ENCODE results near the gene HOXD13. TPM values are rescaled to one million over a fixed set of nuclear protein-coding genes. Genes with fewer than 3 reads are reported as not detected.

Gene HOXD13
- total RNA-seq, 1 donor from 2014 or later = not detected

GRCh38 chr2:176082824-176083751 lies 9.4 kb upstream of the HOXD13 start:
- Histone ChIP-seq H3K36me3 (ENCODE audit: control insufficient read depth, insufficient read depth, low read length) (no peaks in the 10 kb centered on the region), H3K4me3 (ENCODE audit: low read depth, low read length) (no peak overlapping the region), H3K27me3 (ENCODE audit: control insufficient read depth, insufficient read depth, low read length) (peaks cover 96% of the 10 kb centered on the region)
- no peak for DNase-seq (ENCODE audit: low read depth)
- no peak for TF ChIP-seq CTCF (IDR thresholded peaks at IDR 0.05; ENCODE audit: insufficient read depth, low read length, poor library complexity, severe bottlenecking)

GRCh38 chr2:176083796-176084261 lies 8.7 kb upstream of the HOXD13 start, which contains the start of gene EVX2:
EVX2 (minus strand) TSS chr2:176083962; CDS start chr2:176083776, 186 bp downstream.
- no peak for TF ChIP-seq CTCF (IDR thresholded peaks at IDR 0.05; ENCODE audit: insufficient read depth, low read length, poor library complexity, severe bottlenecking)
- Histone ChIP-seq H3K4me3 (ENCODE audit: low read depth, low read length) (no peak within 1 kb of the TSS), H3K36me3 (ENCODE audit: control insufficient read depth, insufficient read depth, low read length) (no peaks in the 10 kb centered on the region), H3K27me3 (ENCODE audit: control insufficient read depth, insufficient read depth, low read length) (peaks cover 96% of the 10 kb centered on the region)
- no peak for DNase-seq (ENCODE audit: low read depth)

GRCh38 chr2:176084611-176085119 lies 7.9 kb upstream of the HOXD13 start:
- Histone ChIP-seq H3K4me3 (ENCODE audit: low read depth, low read length) (no peak overlapping the region), H3K27me3 (ENCODE audit: control insufficient read depth, insufficient read depth, low read length) (peaks cover 96% of the 10 kb centered on the region), H3K36me3 (ENCODE audit: control insufficient read depth, insufficient read depth, low read length) (no peaks in the 10 kb centered on the region)
- no peak for TF ChIP-seq CTCF (IDR thresholded peaks at IDR 0.05; ENCODE audit: insufficient read depth, low read length, poor library complexity, severe bottlenecking)
- no peak for DNase-seq (ENCODE audit: low read depth)

GRCh38 chr2:176085120-176085788 lies 7.3 kb upstream of the HOXD13 start:
- H3K36me3 ChIP-seq (ENCODE audit: control insufficient read depth, insufficient read depth, low read length) = no peaks in the 10 kb centered on the region
- H3K27me3 ChIP-seq (ENCODE audit: control insufficient read depth, insufficient read depth, low read length) = peaks cover 98% of the 10 kb centered on the region
- no peak overlapping the region for H3K4me3 ChIP-seq (ENCODE audit: low read depth, low read length)
- DNase-seq (ENCODE audit: low read depth) = no peak
- TF ChIP-seq CTCF (IDR thresholded peaks at IDR 0.05; ENCODE audit: insufficient read depth, low read length, poor library complexity, severe bottlenecking) = no peak

- TF ChIP-seq CTCF (IDR thresholded peaks at IDR 0.05; ENCODE audit: insufficient read depth, low read length, poor library complexity, severe bottlenecking) = peak; percentile 48
- Histone ChIP-seq H3K27me3 (ENCODE audit: control insufficient read depth, insufficient read depth, low read length) (peaks cover 97% of the 10 kb centered on the region), H3K36me3 (ENCODE audit: control insufficient read depth, insufficient read depth, low read length) (no peaks in the 10 kb centered on the region), H3K4me3 (ENCODE audit: low read depth, low read length) (no peak overlapping the region)
- no peak for DNase-seq (ENCODE audit: low read depth)
Measured at GRCh38 chr2:176085861-176086771, 6.4 kb upstream of the HOXD13 start.
